HG03575 (cell line): Measurements from ENCODE around the gene DKK1.

Experiments used
- ATAC-seq: cut with Tn5 transposase; IDR thresholded peaks from one replicate; pipeline ENCODE4 v1.9.1; 2021; ENCODE audit not compliant: unreplicated experiment, insufficient number of reproducible peaks, low FRiP score; ENCODE audit errors: extremely low read depth

The DKK1 gene

GRCh38 chr10:52313933-52314821 lies at the start of gene DKK1:
Gene DKK1 (plus strand): TSS chr10:52314281. CDS start chr10:52314435, 154 bp downstream.
- no peak for ATAC-seq

GRCh38 chr10:52265131-52265926 lies 48.8 kb upstream of the DKK1 start:
- no peak for ATAC-seq

GRCh38 chr10:52266858-52267257 lies 47.2 kb upstream of the DKK1 start:
- no peak for ATAC-seq

GRCh38 chr10:52268790-52269189 lies 45.3 kb upstream of the DKK1 start:
- ATAC-seq: no peak

GRCh38 chr10:52269233-52269632 lies 44.8 kb upstream of the DKK1 start:
- no peak for ATAC-seq

- no peak for ATAC-seq
Observed at GRCh38 chr10:52276163-52276562, 37.9 kb upstream of the DKK1 start.

GRCh38 chr10:52276986-52277385 lies 37.1 kb upstream of the DKK1 start:
- ATAC-seq: no peak

GRCh38 chr10:52279546-52279945 lies 34.5 kb upstream of the DKK1 start:
- no peak for ATAC-seq

GRCh38 chr10:52280051-52280450 lies 34.0 kb upstream of the DKK1 start:
- no peak for ATAC-seq

GRCh38 chr10:52283174-52283573 lies 30.9 kb upstream of the DKK1 start:
- ATAC-seq: no peak

GRCh38 chr10:52284416-52285013 lies 29.6 kb upstream of the DKK1 start:
- ATAC-seq: no peak

- no peak for ATAC-seq
Observed at GRCh38 chr10:52287866-52288265, 26.2 kb upstream of the DKK1 start.

- no peak for ATAC-seq
Observed at GRCh38 chr10:52297747-52298146, 16.3 kb upstream of the DKK1 start.

- no peak for ATAC-seq
Observed at GRCh38 chr10:52300599-52301277, 13.3 kb upstream of the DKK1 start.

GRCh38 chr10:52308251-52309031 lies 5.6 kb upstream of the DKK1 start:
- no peak for ATAC-seq

- ATAC-seq: no peak
Observed at GRCh38 chr10:52312942-52313255, 1.2 kb upstream of the DKK1 start.

- no peak for ATAC-seq
Observed at GRCh38 chr10:52313256-52313932, 687 bp upstream of the DKK1 start.
